ENCODE measurements around the gene YWHAG. TPM values are rescaled to one million over a fixed set of nuclear protein-coding genes. Genes with fewer than 3 reads are reported as not detected.

The YWHAG gene
- total and polyA plus RNA-seq, 2 of the 13 experiments (the other 11 are each of a cell fraction or from before 2014, with no cell fraction given) = 36.9 to 67.5 TPM

DNA sequence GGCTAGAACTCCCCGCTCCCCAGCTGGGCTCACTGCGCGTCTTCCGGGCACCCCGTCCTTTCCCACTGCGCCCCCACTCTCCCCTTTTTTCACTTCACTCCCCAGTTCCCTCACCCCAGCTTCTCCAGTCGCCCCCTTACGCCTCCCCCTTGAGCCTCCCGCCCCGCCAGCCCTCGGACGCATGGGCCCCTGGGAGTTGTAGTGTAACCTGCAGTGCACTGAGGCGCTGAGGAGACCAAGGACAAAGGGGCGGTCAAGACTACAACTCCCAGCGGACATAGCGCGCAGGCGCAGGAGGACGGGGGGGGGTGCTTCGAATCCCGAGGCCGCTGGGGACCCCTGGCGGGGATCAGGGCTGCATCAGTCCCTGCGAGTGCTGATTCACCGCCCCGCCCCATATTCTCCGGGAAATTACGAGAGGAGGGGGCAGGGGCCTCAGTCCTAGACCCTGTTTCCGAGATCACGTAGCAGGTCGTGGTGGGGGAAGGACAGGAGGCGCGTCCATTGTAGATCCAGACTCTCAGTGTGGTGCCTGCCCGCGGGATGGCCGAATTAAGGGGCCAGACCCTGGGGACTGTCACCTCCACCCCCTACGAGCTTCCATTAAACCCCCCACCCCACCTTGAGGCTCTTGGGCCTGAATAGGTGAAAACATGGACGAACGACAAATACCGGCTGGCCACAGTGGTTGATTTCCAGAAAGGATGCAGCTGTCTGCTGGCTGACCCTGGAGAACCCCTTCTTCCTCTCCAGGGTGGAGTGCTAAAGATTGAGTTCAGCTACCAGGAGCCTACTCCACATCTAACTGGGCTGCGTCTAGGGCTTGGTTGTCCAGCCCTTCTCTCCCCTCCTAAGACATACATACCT, 553 bp upstream of the YWHAG start (continued):
- TF ChIP-seq CC2D1A (CRISPR knock-in tag; IDR thresholded peaks at IDR 0.05) (no peak), ZBTB44 (CRISPR knock-in tag; IDR thresholded peaks at IDR 0.05) (0 out of 2 replicates have a peak, but pooled peaks have one; percentile 33), PCBP2 (optimal IDR thresholded peaks at IDR 0.05; ENCODE audit: low read depth, low read length, poor library complexity, severe bottlenecking) (no peak), ZNF292 (CRISPR knock-in tag; IDR thresholded peaks at IDR 0.05; ENCODE audit: borderline replicate concordance, low read depth) (no peak), KDM3A (CRISPR knock-in tag; IDR thresholded peaks at IDR 0.05; ENCODE audit: low read depth) (peak; percentile 83), KLF13 (CRISPR knock-in tag; IDR thresholded peaks at IDR 0.05) (peak; percentile 55; the same call in 1 of the 2 replicates), CBFB (CRISPR knock-in tag; IDR thresholded peaks at IDR 0.05) (no peak; the same call in none of the 2 replicates), MIER2 (CRISPR knock-in tag; IDR thresholded peaks at IDR 0.05) (peak; percentile 46; the same call in 1 of the 2 replicates), CEBPG (CRISPR knock-in tag; IDR thresholded peaks at IDR 0.05) (0 out of 2 replicates have a peak, but pooled peaks have one; percentile 40), MXD3 (CRISPR knock-in tag; IDR thresholded peaks at IDR 0.05) (no peak; the same call in 1 of the 2 replicates), ZNF557 (CRISPR knock-in tag; IDR thresholded peaks at IDR 0.05) (no peak), MAFF (IDR thresholded peaks at IDR 0.05; ENCODE audit: low read depth, low read length) (no peak; the same call in 1 of the 2 replicates), ZBTB21 (CRISPR knock-in tag; IDR thresholded peaks at IDR 0.05) (peak; percentile 50; the same call in 1 of the 2 replicates), ZSCAN20 (CRISPR knock-in tag; IDR thresholded peaks at IDR 0.05; ENCODE audit: borderline replicate concordance) (no peak), UBTF (CRISPR knock-in tag; IDR thresholded peaks at IDR 0.05) (no peak; the same call in 1 of the 2 replicates), ERF (CRISPR knock-in tag; IDR thresholded peaks at IDR 0.05) (peak; percentile 56; the same call in 1 of the 2 replicates)
- TF ChIP-seq, protein P1, sequence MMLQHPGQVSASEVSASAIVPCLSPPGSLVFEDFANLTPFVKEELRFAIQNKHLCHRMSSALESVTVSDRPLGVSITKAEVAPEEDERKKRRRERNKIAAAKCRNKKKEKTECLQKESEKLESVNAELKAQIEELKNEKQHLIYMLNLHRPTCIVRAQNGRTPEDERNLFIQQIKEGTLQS (CRISPR knock-in tag; IDR thresholded peaks at IDR 0.05) = peak; percentile 19; the same call in 1 of the 2 replicates
- TF ChIP-seq, protein P2, sequence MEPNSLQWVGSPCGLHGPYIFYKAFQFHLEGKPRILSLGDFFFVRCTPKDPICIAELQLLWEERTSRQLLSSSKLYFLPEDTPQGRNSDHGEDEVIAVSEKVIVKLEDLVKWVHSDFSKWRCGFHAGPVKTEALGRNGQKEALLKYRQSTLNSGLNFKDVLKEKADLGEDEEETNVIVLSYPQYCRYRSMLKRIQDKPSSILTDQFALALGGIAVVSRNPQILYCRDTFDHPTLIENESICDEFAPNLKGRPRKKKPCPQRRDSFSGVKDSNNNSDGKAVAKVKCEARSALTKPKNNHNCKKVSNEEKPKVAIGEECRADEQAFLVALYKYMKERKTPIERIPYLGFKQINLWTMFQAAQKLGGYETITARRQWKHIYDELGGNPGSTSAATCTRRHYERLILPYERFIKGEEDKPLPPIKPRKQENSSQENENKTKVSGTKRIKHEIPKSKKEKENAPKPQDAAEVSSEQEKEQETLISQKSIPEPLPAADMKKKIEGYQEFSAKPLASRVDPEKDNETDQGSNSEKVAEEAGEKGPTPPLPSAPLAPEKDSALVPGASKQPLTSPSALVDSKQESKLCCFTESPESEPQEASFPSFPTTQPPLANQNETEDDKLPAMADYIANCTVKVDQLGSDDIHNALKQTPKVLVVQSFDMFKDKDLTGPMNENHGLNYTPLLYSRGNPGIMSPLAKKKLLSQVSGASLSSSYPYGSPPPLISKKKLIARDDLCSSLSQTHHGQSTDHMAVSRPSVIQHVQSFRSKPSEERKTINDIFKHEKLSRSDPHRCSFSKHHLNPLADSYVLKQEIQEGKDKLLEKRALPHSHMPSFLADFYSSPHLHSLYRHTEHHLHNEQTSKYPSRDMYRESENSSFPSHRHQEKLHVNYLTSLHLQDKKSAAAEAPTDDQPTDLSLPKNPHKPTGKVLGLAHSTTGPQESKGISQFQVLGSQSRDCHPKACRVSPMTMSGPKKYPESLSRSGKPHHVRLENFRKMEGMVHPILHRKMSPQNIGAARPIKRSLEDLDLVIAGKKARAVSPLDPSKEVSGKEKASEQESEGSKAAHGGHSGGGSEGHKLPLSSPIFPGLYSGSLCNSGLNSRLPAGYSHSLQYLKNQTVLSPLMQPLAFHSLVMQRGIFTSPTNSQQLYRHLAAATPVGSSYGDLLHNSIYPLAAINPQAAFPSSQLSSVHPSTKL (CRISPR knock-in tag; IDR thresholded peaks at IDR 0.05) = peak; percentile 73
- TF ChIP-seq, protein P3, sequence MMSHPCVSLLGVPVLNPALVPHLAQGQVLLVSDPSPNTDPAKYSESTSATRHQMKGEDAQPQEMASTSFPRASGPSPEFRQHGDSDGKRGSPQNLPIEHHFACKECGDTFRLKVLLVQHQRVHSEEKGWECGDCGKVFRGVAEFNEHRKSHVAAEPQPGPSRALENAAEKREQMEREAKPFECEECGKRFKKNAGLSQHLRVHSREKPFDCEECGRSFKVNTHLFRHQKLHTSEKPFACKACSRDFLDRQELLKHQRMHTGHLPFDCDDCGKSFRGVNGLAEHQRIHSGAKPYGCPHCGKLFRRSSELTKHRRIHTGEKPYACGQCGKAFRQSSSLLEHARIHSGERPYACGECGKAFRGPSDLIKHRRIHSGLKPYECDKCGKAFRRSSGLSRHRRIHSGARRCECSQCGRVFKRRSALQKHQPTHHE (CRISPR knock-in tag; IDR thresholded peaks at IDR 0.05; ENCODE audit: borderline replicate concordance) = 0 out of 2 replicates have a peak, but pooled peaks have one; percentile 43
